ENCODE data around the gene RYR2. TPM values are rescaled to one million over a fixed set of nuclear protein-coding genes. Genes with fewer than 3 reads are reported as not detected.

Gene RYR2
- total and polyA plus RNA-seq, 2 of the 8 experiments (the other 6 are each of a cell fraction or from before 2014, with no cell fraction given) = 1.3 to 4.4 TPM

GRCh38 chr1:237269938-237270337 lies 228.0 kb downstream of the RYR2 start:
- Histone ChIP-seq H3K79me2 (ENCODE audit: control insufficient read depth in 1 of 2, insufficient read depth in 2 of 2, low read length in 2 of 2) (no peaks in the 10 kb centered on the region), H4K20me1 (replicated peaks in 1 of 2; ENCODE audit: control insufficient read depth in 1 of 2, insufficient read depth in 2 of 2, low read length in 2 of 2) (no peaks in the 10 kb centered on the region), H3K18ac (ENCODE audit: extremely low read depth, low read length) (no peak overlapping the region), H3K4me3 (ENCODE audit: extremely low read depth in 1 of 4, insufficient read depth in 2 of 4, low read depth in 3 of 4, low read length in 4 of 4) (no peak overlapping the region), H4K5ac (ENCODE audit: insufficient read length, low read depth, low read length) (no peak overlapping the region), H3K4me2 (ENCODE audit: insufficient read depth in 1 of 2, low read depth in 2 of 2, low read length in 2 of 2) (no peak overlapping the region), H3K27ac (ENCODE audit: low read depth, low read length) (no peak overlapping the region), H3K9ac (replicated peaks in 1 of 4; ENCODE audit: extremely low read depth in 1 of 4, low read depth in 3 of 4, low read length in 3 of 4) (no peak overlapping the region), H3K4ac (replicated peaks; ENCODE audit: insufficient read length, low read depth, low read length) (no peak overlapping the region), H2BK5ac (ENCODE audit: low read depth, low read length) (no peak overlapping the region), H2BK15ac (ENCODE audit: low read length) (no peak overlapping the region), H3K4me1 (replicated peaks in 1 of 4; ENCODE audit: control insufficient read depth in 3 of 4, insufficient read depth in 4 of 4, low read length in 3 of 4) (no peaks in the 10 kb centered on the region), H3K9me3 (ENCODE audit: insufficient read depth in 2 of 2, low read depth in 1 of 2, low read length in 1 of 2) (no peaks in the 10 kb centered on the region), H3K36me3 (ENCODE audit: control insufficient read depth in 2 of 4, insufficient read depth in 4 of 4, low read length in 3 of 4) (no peaks in the 10 kb centered on the region), H3K14ac (ENCODE audit: insufficient read length) (no peak overlapping the region), H2BK20ac (ENCODE audit: low read length) (no peak overlapping the region), H3K56ac (replicated peaks; ENCODE audit: insufficient read length, low read depth, low read length) (no peak overlapping the region), H3K23ac (ENCODE audit: insufficient read length) (no peak overlapping the region), H2BK120ac (replicated peaks; ENCODE audit: low read depth, low read length) (no peak overlapping the region), H4K91ac (replicated peaks; ENCODE audit: insufficient read length, low read length) (no peak overlapping the region), H3K27me3 (replicated peaks in 1 of 4; ENCODE audit: control insufficient read depth in 3 of 4, extremely low read depth in 1 of 4, insufficient read depth in 3 of 4, low read length in 3 of 4) (no peaks in the 10 kb centered on the region), H4K8ac (ENCODE audit: extremely low read depth, insufficient read depth, low read length) (no peak overlapping the region), H3K79me1 (ENCODE audit: low read depth, low read length) (no peaks in the 10 kb centered on the region; the same call in 1 of the 2 replicates), H2AFZ (ENCODE audit: low read length) (no peak overlapping the region), H3K23me2 (ENCODE audit: low read depth, low read length) (no peaks in the 10 kb centered on the region), H2BK12ac (ENCODE audit: low read depth, low read length) (no peak overlapping the region), H2AK5ac (ENCODE audit: low read depth, low read length) (no peak overlapping the region)
- DNase-seq (ENCODE audit: low read depth in 1 of 2, low spot score in 2 of 2) (no peak), FAIRE-seq (no peak)
- ChIA-PET POLR2A (ENCODE audit: partially characterized antibody) (interaction anchor here (0.7 kb wide), 1 partner anchor 74 kb away, joined by 3 read pairs; no protein-coding TSS in a partner anchor), CTCF (ENCODE audit: partially characterized antibody) (no interaction called here)
- WGBS, 2 experiments (ENCODE audit: extremely low coverage in 1 of 2, insufficient coverage in 1 of 2, insufficient read length in 1 of 2, insufficient replicate concordance in 2 of 2, low coverage in 1 of 2, low lambda C conversion rate in 2 of 2, missing lambda C conversion rate in 1 of 2) = 71% methylated on average over 4 of the region's 4 CpGs; no CpG with 5 or more reads in 1 of the 2 experiments
- TF ChIP-seq SP1 (IDR thresholded peaks at IDR 0.05; ENCODE audit: low read depth, low read length) (no peak), RBBP5 (IDR thresholded peaks at IDR 0.05; ENCODE audit: borderline replicate concordance, low read depth, low read length) (no peak), BCL11A (IDR thresholded peaks at IDR 0.05; ENCODE audit: low read depth in 2 of 2, low read length in 2 of 2) (no peak), CTCF (IDR thresholded peaks at IDR 0.05; ENCODE audit: control extremely low read depth in 1 of 3, insufficient read depth in 1 of 3, low read depth in 1 of 3, low read length in 3 of 3) (no peak), CHD1 (IDR thresholded peaks at IDR 0.05; ENCODE audit: low read depth, low read length) (no peak), SP4 (IDR thresholded peaks at IDR 0.05; ENCODE audit: low read length) (no peak), SIN3A (conservative IDR thresholded peaks at IDR 0.05 in 1 of 2, IDR thresholded peaks at IDR 0.05 in 1 of 2; ENCODE audit: low read depth in 1 of 2, low read length in 2 of 2) (no peak), SIX5 (IDR thresholded peaks at IDR 0.05; ENCODE audit: low read depth, low read length) (no peak), POLR2AphosphoS5 (IDR thresholded peaks at IDR 0.05; ENCODE audit: low read depth, low read length) (no peak)
